Mammary epithelial cell (primary cell): ENCODE results near the gene EFCAB9.

ENCODE experiments used
- EZH2 ChIP-seq: IDR thresholded peaks from 2 replicates; pipeline ENCODE4 v1.6.1; 2012; ENCODE audit warnings: low read length, inconsistent platforms, borderline replicate concordance
- TF ChIP-seq, protein P1 (sequence below), 2 donors: IDR thresholded peaks in 1 of 2; conservative IDR thresholded peaks in 1 of 2; 2 replicates each; pipeline ENCODE4 v1.5.1; 2011 to 2012; ENCODE audit warnings: inconsistent platforms in 2 of 2, low read length in 2 of 2, mild to moderate bottlenecking in 2 of 2, control low read depth in 1 of 2, low read depth in 1 of 2; ENCODE audit not compliant: insufficient read depth in 1 of 2; ENCODE audit errors: extremely low read depth in 1 of 2

GRCh38 chr5:172185096-172185461 is 8.9 kb upstream of the EFCAB9 start:
- TF ChIP-seq, protein P1, sequence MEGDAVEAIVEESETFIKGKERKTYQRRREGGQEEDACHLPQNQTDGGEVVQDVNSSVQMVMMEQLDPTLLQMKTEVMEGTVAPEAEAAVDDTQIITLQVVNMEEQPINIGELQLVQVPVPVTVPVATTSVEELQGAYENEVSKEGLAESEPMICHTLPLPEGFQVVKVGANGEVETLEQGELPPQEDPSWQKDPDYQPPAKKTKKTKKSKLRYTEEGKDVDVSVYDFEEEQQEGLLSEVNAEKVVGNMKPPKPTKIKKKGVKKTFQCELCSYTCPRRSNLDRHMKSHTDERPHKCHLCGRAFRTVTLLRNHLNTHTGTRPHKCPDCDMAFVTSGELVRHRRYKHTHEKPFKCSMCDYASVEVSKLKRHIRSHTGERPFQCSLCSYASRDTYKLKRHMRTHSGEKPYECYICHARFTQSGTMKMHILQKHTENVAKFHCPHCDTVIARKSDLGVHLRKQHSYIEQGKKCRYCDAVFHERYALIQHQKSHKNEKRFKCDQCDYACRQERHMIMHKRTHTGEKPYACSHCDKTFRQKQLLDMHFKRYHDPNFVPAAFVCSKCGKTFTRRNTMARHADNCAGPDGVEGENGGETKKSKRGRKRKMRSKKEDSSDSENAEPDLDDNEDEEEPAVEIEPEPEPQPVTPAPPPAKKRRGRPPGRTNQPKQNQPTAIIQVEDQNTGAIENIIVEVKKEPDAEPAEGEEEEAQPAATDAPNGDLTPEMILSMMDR (conservative IDR thresholded peaks at IDR 0.05 in 1 of 2, IDR thresholded peaks at IDR 0.05 in 1 of 2; ENCODE audit: extremely low read depth in 1 of 2, insufficient read depth in 1 of 2, low read depth in 1 of 2, low read length in 2 of 2) = no peak
- TF ChIP-seq EZH2 = no peak
